ENCODE results near the gene TUBAL3.

TUBAL3 gene

DNA sequence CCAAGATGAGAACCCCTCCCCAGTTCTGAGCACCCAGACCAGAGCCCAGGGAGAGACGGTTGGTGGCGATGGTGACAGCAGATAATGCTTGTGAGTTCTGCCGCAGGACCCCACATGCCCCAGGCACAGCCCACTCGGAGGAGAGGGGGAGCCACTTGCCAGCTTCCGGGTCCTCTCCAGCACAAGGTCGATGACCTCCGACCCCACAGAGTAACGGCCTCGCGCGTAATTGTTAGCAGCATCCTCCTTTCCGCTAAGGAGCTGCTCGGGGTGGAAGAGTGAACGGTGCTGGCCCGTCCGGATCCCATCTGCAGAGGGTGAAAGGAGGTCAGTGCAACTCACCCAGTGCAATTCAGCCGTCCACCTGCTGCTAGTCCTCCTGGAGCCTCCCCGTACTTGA is 9.5 kb downstream of the TUBAL3 start (continued):
- TF ChIP-seq PPARA (CRISPR knock-in tag; IDR thresholded peaks at IDR 0.05; ENCODE audit: borderline replicate concordance): no peak
- no peak for TF ChIP-seq RARB (CRISPR knock-in tag; IDR thresholded peaks at IDR 0.05)
- no peak for TF ChIP-seq ESRRG (CRISPR knock-in tag; IDR thresholded peaks at IDR 0.05)
- TF ChIP-seq ZNF565 (CRISPR knock-in tag; conservative IDR thresholded peaks at IDR 0.05; ENCODE audit: low read depth): no peak
- TF ChIP-seq OSR1 (CRISPR knock-in tag; IDR thresholded peaks at IDR 0.05): no peak
- no peak for TF ChIP-seq CSDC2 (CRISPR knock-in tag; IDR thresholded peaks at IDR 0.05)

GRCh38 chr10:5393529-5393928 is 11.1 kb downstream of the TUBAL3 start:
- TF ChIP-seq, protein P1, sequence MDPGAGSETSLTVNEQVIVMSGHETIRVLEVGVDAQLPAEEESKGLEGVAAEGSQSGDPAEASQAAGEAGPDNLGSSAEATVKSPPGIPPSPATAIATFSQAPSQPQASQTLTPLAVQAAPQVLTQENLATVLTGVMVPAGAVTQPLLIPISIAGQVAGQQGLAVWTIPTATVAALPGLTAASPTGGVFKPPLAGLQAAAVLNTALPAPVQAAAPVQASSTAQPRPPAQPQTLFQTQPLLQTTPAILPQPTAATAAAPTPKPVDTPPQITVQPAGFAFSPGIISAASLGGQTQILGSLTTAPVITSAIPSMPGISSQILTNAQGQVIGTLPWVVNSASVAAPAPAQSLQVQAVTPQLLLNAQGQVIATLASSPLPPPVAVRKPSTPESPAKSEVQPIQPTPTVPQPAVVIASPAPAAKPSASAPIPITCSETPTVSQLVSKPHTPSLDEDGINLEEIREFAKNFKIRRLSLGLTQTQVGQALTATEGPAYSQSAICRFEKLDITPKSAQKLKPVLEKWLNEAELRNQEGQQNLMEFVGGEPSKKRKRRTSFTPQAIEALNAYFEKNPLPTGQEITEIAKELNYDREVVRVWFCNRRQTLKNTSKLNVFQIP (CRISPR knock-in tag; IDR thresholded peaks at IDR 0.05; ENCODE audit: borderline replicate concordance, low read depth): no peak
- TF ChIP-seq ZNF565 (CRISPR knock-in tag; conservative IDR thresholded peaks at IDR 0.05; ENCODE audit: low read depth): no peak
- TF ChIP-seq GLIS3 (CRISPR knock-in tag; IDR thresholded peaks at IDR 0.05): no peak
- TF ChIP-seq CREB5 (CRISPR knock-in tag; IDR thresholded peaks at IDR 0.05; ENCODE audit: low read depth): no peak
- no peak for TF ChIP-seq TSHZ2 (CRISPR knock-in tag; IDR thresholded peaks at IDR 0.05)
- no peak for TF ChIP-seq ISL1 (CRISPR knock-in tag; IDR thresholded peaks at IDR 0.05)
- no peak for TF ChIP-seq ZFP30 (CRISPR knock-in tag; IDR thresholded peaks at IDR 0.05)

DNA sequence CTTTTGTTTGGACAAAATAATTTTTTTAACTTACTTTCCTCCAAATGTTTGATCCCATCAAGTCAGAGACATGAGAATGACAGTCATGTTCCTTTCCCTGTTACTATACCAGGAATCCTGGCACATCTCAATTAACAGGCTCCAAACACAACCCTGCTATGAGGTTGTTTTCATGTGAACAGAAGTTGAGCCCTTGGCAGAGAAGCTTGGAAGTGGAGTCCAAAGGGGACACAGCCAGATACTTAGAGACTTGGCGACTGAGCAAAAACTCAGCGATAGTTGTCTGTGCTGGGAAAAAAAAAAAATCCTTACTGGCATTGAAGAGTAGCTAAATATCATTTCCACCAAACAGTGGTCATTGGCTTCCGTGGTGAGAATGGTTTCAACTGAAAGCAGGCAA is 12.8 kb downstream of the TUBAL3 start:
- TF ChIP-seq ARNTL (CRISPR knock-in tag; IDR thresholded peaks at IDR 0.05; ENCODE audit: borderline replicate concordance, low read depth) (no peak), TOX (CRISPR knock-in tag; IDR thresholded peaks at IDR 0.05; ENCODE audit: borderline replicate concordance) (no peak), PATZ1 (CRISPR knock-in tag; IDR thresholded peaks at IDR 0.05; ENCODE audit: borderline replicate concordance) (no peak), ZNF70 (CRISPR knock-in tag; IDR thresholded peaks at IDR 0.05) (no peak), OSR1 (CRISPR knock-in tag; IDR thresholded peaks at IDR 0.05) (no peak), CSDC2 (CRISPR knock-in tag; IDR thresholded peaks at IDR 0.05) (no peak), ESRRG (CRISPR knock-in tag; IDR thresholded peaks at IDR 0.05) (no peak), ZFP30 (CRISPR knock-in tag; IDR thresholded peaks at IDR 0.05) (no peak), ZNF8 (CRISPR knock-in tag; IDR thresholded peaks at IDR 0.05) (no peak), TSHZ2 (CRISPR knock-in tag; IDR thresholded peaks at IDR 0.05) (no peak), ZNF565 (CRISPR knock-in tag; conservative IDR thresholded peaks at IDR 0.05; ENCODE audit: low read depth) (no peak), BACH2 (CRISPR knock-in tag; IDR thresholded peaks at IDR 0.05; ENCODE audit: borderline replicate concordance) (no peak)
- TF ChIP-seq, protein P1 (CRISPR knock-in tag; IDR thresholded peaks at IDR 0.05; ENCODE audit: borderline replicate concordance, low read depth): no peak
- ATAC-seq: no peak

More at GRCh38 chr10:5393529-5393928, 11.1 kb downstream of the TUBAL3 start:
- no peak for ATAC-seq

All from SK-N-SH treated with all-trans-retinoic acid at 6 μM for 48 hours (cell line).